NCI-H2227 treated with DMSO at 0.1 percent for 48 hours (cell line): ENCODE data around the gene MGAM2.

Experiments used
- DNase-seq: peaks from one replicate; lab custom pipeline; 2025; lab: John Stamatoyannopoulos, UW

The MGAM2 gene

GRCh38 chr7:142176901-142177300, 65.4 kb downstream of the MGAM2 start:
- DNase-seq = no peak

GRCh38 chr7:142177869-142178268, 66.4 kb downstream of the MGAM2 start:
- no peak for DNase-seq

- no peak for DNase-seq
Observed at GRCh38 chr7:142180426-142180825, 68.9 kb downstream of the MGAM2 start.

GRCh38 chr7:142181211-142181610, 69.7 kb downstream of the MGAM2 start:
- no peak for DNase-seq

GRCh38 chr7:142181966-142182365, 70.4 kb downstream of the MGAM2 start:
- DNase-seq = no peak

- DNase-seq = no peak
Observed at GRCh38 chr7:142185069-142185468, 73.6 kb downstream of the MGAM2 start.

GRCh38 chr7:142185801-142186200, 74.3 kb downstream of the MGAM2 start:
- no peak for DNase-seq

GRCh38 chr7:142188154-142188553, 76.6 kb downstream of the MGAM2 start:
- no peak for DNase-seq

GRCh38 chr7:142188846-142189245, 77.3 kb downstream of the MGAM2 start:
- no peak for DNase-seq

GRCh38 chr7:142194201-142194600, 82.7 kb downstream of the MGAM2 start:
- DNase-seq = no peak

- DNase-seq = no peak
Observed at GRCh38 chr7:142196066-142196840, 84.7 kb downstream of the MGAM2 start.

GRCh38 chr7:142200206-142200605, 88.7 kb downstream of the MGAM2 start:
- DNase-seq = no peak

GRCh38 chr7:142228537-142229104, 117.1 kb downstream of the MGAM2 start:
- DNase-seq = no peak

GRCh38 chr7:142231716-142232115, 120.2 kb downstream of the MGAM2 start:
- DNase-seq = no peak

- DNase-seq = no peak
Observed at GRCh38 chr7:142240546-142240945, 129.0 kb downstream of the MGAM2 start.

GRCh38 chr7:142243823-142244222, 132.3 kb downstream of the MGAM2 start:
- DNase-seq = no peak

- DNase-seq = no peak
Observed at GRCh38 chr7:142248166-142249160, 136.9 kb downstream of the MGAM2 start.

- no peak for DNase-seq
Observed at GRCh38 chr7:142249918-142250317, 138.4 kb downstream of the MGAM2 start.

- no peak for DNase-seq
Observed at GRCh38 chr7:142250705-142251104, 139.2 kb downstream of the MGAM2 start.

GRCh38 chr7:142257958-142258357, 146.4 kb downstream of the MGAM2 start, which contains the start of gene PRSS58:
Gene PRSS58, minus strand, starts transcription at chr7:142258058. Its CDS starts 351 bp downstream, at chr7:142257707.
- no peak for DNase-seq

GRCh38 chr7:142263598-142264380, 152.3 kb downstream of the MGAM2 start:
- no peak for DNase-seq
